Activated CD8-positive, alpha-beta memory T cell treated with anti-CD3 and anti-CD28 coated beads, Interleukin-2, amount 50 U/mL, for 1 hour (primary cell): ENCODE data around the gene MYO9B.
"Not testable (repeated sequence)": the region's sequence is repeated elsewhere in the genome, so short reads cannot be mapped to it uniquely, and the experiment has no call there.

Experiments used
- DNase-seq: peaks from one replicate; pipeline ENCODE4 v3.0.0-alpha.2; 2020; ENCODE audit errors: extremely low read depth

MYO9B gene

DNA sequence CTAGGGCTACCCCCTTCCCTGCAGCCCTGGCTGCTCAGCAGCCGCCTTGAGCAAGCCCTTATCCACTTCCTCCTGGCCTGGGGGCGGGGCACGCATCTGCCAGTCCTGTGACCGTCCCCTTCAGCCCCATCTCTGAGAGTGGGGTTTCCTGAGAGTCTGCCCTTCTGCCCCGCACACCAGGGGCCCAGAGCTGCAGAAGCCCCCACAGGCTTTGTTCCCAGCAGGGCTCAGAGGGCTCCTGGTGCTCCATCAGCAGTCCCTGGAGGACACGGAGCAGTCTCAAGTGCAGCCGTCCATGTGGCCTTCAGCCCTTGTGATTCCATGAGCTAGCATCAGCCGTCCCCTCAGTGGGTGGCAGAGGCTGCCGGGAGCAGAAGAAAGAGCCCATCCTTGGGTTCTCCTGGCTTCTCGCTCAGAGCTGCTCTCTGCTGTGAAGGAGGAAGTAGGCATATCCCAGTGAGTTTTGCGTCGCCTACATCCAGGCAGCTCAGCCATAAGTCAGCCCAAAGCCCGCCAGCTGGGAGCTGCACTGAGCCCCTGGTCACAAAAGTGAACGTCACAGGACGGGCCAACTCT is 16.3 kb downstream of the MYO9B start:
- no peak for DNase-seq

DNA sequence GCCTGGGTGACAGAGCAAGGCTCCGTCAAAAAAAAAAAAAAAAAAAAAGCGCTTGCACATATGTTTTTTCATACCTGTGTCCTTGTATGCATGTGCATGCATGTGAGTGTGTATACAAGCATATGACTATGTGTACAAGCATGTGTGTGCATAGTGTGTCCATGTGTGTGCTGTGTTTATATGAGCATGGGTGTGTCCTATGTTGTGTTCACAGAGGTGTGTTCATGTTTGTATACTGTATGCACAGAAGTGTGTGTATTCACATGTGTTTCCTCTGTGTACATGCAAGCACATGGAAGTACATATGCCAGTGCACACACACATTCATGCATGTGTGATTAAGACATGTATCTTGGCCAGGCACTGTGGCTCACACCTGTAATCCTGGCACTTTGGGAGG is 17.1 kb downstream of the MYO9B start:
- no peak for DNase-seq

DNA sequence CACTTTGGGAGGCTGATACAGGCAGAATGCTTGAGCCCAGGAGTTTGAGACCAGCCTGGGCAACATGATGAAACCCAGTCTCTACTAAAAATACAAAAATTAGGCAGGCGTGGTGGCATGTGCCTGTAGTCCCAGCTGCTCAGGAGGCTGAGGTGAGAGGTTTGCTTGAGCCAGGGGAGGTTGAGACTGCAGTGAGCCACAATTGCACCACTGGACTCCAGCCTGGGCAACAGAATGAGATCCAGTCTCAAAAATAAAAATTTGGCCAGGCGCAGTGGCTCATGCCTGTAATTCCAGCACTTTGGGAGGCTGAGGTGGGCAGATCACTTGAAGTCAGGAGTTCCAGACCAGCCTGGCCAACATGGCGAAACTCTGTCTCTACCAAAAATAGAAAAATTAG is 19.1 kb downstream of the MYO9B start:
- not testable (repeated sequence) for DNase-seq

DNA sequence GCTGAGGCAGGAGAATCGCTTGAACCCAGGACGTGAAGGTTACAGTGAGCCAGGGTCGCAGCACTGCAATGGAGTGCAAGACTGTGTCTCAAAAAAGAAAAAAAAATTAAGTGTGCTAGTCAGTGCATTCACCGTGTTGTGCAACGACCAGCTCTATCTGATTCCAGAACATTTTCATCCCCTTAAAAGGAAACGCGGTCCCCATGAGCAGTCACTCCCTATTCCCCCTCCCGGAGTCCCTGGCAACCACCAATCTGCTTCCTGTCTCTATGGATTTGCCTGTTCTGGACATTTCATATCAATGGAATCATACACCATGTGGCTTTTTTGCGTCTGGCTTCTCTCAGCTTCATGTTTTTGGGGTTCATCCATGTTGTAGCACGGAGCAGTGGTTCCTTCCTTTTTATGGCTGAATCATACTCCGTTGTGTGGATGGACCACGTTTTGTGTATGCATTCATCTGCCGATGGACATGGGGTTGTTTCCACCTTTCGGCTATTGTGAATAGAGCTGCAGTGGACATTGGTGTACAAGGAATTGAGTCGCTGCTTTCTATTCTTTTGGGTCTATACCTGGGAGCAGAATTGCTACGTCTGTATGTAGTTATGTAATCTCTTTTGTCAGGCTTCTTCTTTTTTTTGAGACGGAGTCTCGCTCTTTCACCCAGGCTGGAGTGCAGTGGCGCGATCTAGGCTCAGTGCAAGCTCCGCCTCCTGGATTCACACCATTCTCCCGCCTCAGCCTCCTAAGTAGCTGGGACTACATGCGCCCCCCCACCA is 19.8 kb downstream of the MYO9B start:
- DNase-seq: no peak

DNA sequence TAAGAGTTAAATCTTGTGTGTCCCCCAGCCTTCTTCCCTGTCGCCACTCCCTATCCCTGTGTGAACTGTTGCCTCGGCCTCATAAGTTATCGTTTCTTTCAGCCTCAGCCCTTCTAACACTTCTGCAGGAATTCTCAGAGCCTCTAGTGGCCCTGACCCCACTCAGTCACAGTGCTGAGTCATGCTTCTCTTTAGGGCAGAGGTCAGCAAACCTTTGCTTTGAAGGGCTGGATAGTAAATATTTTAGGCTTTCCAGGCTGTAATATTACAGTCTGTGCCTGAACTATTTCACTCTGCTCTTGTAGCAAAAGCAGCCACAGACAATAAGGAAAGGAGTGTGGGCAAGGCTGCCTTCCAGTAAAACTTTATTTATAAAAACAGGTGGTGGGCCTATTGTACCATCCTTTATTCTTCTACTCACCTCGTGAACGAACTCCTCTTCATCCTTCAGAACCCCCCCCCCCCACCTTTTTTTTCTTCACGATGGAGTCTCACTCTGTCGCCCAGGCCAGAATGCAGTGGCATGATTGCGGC is 22.1 kb downstream of the MYO9B start:
- no peak for DNase-seq

DNA sequence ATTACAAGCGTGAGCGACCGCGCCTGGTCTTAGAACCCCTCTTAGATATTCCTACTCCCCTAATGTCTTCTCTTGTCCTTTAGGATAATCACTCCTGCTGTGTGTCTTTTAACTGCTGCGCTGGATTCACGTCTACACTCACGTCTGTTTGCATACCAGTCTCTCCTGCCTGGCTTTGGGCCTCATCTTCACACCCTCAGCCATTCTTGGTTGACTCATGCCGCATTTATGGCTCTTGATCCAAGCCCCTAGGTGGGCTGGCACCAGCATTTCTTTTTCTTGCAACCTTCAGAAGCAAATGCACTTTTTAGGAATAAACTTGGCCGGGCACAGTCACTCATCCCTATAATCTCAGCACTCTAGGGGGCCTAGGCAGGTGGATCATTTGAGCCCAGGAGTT is 22.7 kb downstream of the MYO9B start:
- no peak for DNase-seq

DNA sequence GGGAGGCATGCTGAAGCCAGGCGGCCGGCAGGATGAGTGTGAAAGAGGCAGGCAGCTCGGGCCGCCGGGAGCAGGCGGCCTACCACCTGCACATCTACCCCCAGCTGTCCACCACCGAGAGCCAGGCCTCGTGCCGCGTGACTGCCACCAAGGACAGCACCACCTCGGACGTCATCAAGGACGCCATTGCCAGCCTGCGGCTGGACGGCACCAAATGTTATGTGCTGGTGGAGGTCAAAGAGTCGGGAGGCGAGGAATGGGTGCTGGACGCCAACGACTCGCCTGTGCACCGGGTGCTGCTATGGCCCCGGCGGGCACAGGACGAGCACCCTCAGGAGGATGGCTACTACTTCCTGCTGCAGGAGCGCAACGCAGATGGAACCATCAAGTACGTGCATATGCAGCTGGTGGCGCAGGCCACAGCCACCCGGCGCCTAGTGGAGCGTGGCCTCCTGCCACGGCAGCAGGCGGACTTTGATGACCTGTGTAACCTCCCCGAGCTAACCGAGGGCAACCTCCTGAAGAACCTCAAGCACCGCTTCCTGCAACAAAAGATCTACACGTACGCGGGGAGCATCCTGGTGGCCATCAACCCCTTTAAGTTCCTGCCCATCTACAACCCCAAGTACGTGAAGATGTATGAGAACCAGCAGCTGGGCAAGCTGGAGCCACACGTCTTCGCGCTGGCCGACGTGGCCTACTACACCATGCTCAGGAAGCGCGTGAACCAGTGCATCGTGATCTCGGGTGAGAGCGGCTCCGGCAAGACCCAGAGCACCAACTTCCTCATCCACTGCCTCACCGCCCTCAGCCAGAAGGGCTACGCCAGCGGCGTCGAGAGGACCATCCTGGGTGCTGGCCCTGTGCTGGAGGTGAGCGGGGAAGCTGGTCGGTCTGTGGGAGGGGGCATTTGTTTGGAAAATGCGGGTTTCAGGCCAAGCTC is 26.4 kb downstream of the MYO9B start:
- no peak for DNase-seq

DNA sequence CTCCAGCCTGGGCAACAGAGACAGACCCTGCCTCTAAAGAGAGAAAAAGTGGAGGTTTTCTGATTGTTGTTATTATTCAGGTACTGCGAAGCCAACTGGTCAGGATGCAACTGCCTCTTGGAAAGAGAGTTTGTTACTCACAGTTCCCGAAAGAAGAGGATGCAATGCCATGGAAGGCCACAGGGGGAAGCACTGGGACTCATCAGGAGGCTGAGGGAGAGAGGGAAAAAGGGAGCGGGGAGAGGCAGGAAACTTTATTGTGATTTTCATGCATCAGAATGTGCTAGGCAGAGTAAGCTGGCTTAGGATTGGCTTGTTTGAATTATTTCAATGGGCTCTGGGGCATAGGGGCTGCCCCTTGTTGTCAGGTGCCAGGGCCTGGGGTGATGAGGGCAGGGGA is 27.6 kb downstream of the MYO9B start:
- no peak for DNase-seq

DNA sequence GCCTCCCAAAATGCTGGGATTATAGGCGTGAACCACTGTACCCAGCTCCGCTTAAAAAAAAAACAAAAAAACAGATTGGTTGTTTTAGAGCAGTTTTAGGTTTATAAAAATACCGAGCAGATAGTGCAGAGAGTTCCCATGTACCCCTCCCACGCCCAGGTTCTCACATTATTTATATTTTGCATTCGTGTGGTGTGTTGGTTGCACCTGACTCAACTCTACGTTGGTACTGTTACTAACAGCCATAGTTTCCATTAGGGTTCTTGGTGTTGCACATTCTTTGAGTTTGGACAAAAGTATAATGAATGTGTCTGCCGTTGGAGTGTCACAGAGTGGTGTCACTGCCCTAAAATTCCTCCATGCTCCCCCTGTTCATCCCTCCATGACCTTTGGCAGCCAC is 29.1 kb downstream of the MYO9B start:
- no peak for DNase-seq

DNA sequence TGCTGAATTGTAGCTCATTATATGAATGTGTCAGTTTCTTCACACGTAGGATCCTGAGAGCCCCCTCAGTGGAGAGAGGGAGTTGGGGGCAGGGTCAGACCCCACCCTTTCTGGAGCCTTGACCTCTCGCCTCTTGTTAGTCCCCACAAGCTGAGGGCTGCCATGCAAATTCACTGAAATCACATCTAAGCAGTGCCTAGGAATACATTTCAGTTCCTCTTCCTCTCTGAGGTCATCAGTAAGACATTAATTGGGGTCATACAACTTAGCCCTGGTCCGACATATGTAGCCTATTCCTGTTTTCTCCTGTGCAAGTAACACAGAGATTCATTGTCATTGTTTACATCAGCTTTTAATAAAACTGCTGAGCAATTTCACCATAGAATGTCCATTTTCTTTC is 30.0 kb downstream of the MYO9B start:
- no peak for DNase-seq

DNA sequence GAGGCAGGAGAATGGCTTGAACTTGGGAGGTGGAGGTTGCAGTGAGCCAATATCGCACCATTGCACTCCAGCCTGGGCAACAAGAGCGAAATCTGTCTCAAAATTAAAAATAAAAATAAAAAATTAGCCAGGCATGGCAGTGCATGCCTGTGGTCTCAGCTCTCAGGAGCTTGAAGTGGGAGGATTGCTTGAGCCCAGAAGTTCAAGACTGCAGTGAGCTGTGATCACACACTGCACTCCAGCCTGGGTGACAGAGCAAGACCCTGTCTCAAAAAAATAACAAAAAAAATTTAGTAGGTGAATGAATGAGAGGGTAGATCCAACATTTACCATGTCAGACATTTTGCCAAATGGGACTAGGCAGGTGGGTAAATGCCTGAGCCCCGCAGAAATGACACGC is 31.4 kb downstream of the MYO9B start:
- DNase-seq: not testable (repeated sequence)

DNA sequence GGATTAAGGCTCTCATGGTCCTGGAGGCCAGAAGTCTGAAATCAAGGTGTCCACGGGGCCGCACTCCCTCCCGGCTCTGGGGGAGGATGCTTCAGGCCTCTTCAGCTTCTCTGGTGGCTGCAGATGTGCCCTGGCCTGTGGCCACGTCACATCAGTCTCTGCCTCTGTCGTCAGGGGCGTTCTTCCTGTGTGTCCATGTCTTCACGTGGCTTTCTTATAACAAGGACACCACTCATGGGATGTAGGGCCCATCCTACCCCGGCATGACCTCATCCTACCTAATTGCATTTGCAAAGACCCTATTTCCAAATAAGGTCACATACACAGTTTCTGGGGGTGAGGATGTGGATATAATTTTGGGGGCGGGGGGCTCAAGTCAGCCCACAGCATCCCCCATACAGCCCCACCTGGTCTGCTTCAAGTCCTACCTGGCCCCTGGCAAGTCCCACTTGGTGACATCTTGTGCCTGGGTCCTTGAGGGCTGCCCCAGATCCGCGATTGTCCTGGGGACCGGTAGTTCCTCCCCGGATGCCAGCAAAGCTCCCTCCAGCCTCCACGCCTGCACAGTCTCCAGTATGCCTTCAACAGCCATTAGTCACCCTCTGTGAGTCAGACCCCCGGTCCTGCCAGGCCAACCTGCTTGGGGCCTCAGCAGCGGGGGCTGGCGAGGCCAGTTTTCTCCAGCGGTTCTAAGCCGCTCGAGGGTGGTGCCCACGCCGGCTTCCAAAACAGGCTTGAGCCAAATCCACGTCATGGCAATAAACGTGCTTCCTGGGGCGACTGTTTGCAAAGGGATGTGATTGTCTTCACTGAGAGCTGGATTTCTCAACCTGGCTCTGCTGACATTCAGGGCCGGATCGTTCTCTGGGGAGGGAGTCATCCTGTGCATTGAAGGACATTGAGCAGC is 32.2 kb downstream of the MYO9B start:
- no peak for DNase-seq

DNA sequence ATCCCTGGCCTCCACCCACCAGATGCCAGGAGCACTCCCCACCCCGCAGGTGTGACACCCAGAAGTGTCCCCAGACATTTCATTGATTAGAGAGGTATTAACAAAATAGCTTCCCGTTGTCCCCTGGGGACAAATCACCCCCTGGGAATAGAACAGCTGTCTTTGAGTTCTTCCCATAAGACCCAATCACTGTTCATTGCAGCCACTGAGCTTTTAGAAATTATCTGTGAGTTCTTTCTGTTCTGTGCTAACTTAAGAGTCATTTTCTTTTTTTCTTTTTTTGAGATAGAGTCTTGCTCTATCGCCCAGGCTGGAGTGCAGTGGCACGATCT is 32.8 kb downstream of the MYO9B start:
- DNase-seq: no peak

DNA sequence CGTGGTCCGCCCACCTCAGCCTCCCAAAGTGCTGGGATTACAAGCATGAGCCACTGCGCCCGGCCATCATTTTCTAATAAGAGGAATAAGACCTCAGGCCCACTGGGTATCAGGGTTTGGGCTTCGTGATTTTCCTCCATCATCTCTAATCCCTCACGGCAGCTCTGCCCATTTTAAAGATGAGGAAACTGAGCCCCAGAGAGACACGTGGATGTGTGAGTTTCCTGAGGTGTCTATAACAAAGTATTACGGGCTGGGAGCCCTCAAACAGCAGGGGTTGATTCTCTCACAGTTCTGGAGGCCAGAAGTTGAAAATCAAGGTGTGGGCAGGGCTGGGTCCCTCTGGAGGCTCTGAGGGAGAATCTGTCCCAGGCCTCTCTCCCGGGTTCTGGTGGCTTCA is 33.7 kb downstream of the MYO9B start:
- no peak for DNase-seq

DNA sequence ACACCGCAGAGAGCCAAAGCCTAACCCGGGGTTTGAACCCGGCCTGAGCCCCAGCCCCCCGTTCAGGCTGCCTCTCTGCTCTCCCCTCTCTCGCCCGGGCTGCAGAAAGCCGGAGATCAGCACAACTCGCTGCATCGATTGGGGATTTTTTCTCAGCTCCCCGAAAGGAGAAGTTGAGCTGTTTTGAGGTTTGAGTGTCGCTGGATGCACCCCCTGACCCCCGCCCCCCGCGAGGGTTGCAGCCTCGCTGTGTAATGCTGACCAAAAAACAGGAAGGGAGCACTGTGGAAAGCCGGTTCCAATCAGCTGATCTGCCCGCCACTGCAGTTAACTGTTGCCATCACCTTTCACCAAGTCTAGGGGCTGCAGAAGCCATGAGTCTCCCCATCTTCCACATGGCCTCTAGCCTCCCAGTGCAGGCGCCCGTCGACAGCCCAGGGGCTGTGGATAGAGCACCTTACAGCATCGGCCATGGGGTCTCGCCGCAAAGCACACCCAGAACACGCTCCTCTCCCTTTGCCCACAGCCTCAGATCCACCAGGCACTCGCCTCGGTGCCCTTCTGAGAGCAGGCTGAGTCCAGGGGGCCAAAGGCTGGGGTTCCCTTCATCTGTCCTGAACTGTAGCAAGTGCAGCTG is 34.5 kb downstream of the MYO9B start:
- no peak for DNase-seq

DNA sequence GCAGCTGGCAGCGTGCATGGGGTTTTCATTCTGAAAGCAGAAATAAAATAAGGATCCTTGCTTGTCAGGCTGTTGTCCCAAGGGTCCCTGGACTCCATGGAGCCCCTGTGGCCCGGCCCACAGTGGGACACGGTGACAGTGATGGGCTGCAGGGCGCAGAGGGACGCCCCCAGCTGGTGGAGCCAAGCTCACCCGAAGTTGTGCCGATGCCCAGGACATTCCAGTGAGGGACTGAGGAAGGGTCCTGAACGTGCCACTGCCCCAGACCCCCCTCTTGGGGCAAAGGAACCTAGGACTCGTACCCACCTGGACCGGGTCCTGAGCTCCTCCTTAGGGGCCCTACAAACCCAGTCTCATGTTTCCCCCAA is 35.0 kb downstream of the MYO9B start:
- no peak for DNase-seq

DNA sequence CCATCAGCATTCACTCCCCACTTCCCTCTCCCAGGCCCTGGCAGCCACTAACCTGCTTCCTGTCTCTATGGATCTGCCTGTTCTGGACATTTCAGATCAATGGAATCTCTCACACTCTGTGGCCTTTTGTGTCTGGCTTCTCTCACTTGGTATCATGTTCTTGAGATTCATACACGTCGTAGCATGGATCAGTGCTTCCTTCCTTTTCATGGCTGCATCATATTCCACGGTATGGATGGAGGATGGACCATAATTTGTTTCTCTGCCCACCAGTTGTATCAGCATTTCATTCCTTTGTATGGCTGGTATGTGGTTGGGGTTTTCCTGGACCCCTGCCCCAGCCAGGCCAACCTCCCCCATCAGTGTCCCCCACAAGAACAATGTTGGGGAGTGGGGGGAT is 36.2 kb downstream of the MYO9B start:
- DNase-seq: no peak

DNA sequence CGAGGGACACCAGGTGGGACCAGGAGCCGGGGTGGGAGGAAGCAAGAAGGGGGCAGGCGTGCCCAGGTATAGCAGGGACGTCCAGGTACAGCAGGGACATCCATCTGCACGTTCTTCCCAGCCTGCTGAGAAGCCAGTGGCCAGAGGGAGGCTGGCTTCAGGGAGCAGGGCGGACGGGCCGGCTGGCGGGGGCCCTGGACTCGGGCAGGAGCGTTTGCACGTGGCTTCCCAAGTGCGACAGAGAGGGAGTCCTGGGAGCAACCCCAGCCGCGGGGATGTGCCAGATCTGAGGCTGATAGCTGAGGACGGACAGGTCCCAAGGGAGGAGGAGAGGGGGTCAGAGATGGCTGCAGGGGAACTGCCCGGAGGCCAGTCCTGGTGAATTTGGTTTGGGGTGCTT is 36.7 kb downstream of the MYO9B start:
- DNase-seq: no peak

DNA sequence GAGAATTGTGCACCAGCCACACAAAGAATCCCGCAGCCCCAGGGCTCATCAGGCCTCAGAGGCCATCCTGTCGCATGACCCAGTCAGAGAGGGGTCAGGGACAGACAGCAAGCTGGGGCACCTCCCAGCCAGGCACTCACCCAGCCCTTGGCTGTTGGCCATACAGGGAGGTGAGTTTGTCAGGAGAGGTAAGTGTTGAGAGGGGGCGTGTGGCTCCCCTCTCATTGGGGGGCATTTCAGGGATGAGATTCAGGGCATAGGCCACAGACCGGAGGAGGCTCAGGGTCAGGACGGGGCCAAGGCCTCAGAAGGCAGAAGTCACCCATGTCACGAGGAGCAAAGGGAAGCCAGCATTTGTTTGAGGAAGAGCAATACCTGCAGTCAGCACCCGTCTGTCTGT is 37.1 kb downstream of the MYO9B start:
- DNase-seq: no peak

DNA sequence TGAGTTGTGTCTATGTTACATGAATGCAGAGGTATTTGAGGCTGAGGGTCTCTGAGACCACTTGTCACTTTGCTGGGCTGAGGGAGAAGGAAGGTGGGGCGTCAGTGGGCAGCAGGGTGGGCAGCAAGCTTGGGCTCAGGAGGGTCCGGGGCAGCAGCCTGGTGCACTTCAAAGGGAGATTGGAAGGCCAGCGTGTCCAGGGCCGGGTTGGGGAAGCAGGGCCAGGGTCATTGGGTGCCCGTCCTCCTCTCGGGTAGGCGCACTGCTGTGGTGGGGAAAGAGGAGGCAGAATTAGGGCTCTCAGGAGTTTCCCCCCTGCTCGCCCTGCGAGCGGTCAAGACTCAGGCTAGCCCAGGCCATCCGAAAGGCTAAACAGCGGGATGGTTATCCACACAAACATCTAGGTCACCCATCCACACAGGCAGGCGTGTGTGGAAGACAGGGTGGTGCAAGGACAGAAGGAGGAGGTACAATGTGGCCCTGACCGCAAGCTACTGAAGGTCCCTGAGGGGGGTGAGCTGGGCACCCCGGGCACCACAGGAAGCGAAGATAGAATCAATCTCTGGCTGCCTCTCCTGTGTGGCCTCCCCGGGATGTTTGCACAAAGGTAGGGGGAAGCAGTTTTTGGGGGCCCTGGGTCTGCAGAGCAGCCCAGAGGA is 37.7 kb downstream of the MYO9B start:
- no peak for DNase-seq

DNA sequence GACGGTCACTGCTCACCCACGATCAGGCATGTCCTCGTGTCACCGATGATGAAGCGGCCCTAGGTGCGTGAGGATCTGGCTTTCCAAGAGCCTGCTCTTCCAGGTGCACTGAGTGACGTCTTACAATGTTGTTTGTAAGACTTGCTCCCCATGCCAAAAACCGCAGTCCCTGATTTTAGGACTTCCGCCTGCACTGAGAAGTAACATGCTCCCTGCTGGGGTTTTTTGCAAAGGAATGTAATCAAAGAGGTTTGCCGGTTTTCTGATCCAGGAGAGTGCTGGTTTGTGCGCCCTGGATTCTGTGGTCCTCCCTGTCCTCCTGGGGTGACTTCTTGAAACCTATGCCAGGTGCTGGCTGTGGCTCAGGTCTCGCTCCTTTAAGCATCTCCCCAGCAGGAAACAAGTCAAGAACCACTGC is 38.8 kb downstream of the MYO9B start:
- DNase-seq: no peak
